ENCODE data around the gene PRR22.

- TF ChIP-seq POLR2A (IDR thresholded peaks at IDR 0.05; ENCODE audit: low read length) (no peak), GATA1 (IDR thresholded peaks at IDR 0.05; ENCODE audit: low read depth, low read length) (no peak)
These were observed 5.5 kb upstream of the PRR22 start for GRCh38 chr19:5789886-5790558.
